Activated T-helper 1 cell treated with anti-CD3 and anti-CD28 coated beads, Interleukin-2, amount 50 U/mL, for 16 hours (primary cell): Measurements from ENCODE around the gene RGL1.
"Not testable (repeated sequence)": the region's sequence is repeated elsewhere in the genome, so short reads cannot be mapped to it uniquely, and the experiment has no call there.

Experiments
- DNase-seq, 2 donors: peaks; one replicate each; pipeline ENCODE4 v3.0.0-alpha.2; 2020; ENCODE audit warnings: low read depth in 1 of 2, low spot score in 1 of 2

Gene RGL1

GRCh38 chr1:183783767-183784637 lies 20.9 kb upstream of the RGL1 start:
- no peak for DNase-seq

DNA sequence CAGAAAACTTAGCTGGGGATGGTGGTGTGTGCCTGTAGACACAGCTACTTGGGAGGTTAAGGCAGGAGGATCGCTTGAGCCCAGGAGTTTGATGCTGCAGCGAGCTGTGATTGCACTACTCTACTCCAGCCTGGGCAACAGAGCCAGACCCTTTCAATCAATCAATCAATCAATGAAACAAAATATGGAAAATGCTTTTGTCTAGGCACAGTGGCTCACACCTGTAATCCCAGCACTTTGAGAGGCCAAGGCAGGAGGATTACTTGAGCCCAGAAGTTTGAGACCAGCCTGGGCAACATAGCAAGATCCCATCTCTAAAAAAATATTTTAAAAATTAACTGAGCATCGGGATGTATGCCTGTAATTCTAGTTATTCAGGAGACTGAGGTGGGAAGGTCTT lies 19.0 kb upstream of the RGL1 start:
- not testable (repeated sequence) for DNase-seq

DNA sequence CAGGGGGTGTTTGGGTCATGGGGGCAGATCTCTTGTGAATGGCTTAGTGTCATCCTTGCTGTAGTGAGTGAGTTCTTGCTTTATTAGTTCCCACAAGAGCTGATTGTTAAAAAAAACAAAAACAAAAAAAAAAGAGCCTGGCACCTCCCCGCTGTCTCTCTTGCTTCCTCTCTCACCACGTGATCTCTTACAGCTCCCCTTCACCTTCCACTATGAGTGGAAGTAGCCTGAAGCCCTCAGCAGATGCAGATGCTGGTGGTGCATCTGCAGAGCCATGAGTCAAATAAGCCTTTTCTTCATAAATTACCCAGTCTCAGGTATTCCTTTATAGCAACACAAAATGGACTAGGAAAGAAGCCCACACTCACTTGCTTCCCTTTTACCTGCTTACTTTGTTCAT lies 17.2 kb upstream of the RGL1 start:
- DNase-seq = no peak

- DNase-seq = no peak
These were observed 13.6 kb upstream of the RGL1 start for GRCh38 chr1:183791319-183791718.

GRCh38 chr1:183792300-183792699 lies 12.6 kb upstream of the RGL1 start:
- no peak for DNase-seq

- no peak for DNase-seq
These were observed 10.8 kb upstream of the RGL1 start for GRCh38 chr1:183794088-183794487.

DNA sequence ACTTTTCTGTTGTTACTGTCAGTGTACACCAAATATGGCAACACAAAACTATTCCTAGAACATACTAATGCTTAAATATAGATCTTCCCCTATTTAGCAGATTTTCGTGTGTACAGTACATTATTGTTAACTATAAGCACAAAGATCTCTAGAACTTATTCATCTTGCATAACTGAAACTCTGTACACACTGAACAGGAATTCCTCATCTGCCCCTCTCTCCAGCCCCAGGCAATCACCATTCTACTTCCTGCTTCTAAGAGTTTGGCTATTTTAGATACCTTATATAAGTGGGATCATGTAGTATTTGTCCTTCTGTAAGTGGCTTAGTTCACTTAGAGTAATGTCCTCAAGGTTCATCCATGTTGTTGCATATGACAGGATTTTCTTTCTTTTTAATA lies 4.5 kb upstream of the RGL1 start:
- no peak for DNase-seq

GRCh38 chr1:183801649-183802048 lies 3.3 kb upstream of the RGL1 start:
- no peak for DNase-seq

DNA sequence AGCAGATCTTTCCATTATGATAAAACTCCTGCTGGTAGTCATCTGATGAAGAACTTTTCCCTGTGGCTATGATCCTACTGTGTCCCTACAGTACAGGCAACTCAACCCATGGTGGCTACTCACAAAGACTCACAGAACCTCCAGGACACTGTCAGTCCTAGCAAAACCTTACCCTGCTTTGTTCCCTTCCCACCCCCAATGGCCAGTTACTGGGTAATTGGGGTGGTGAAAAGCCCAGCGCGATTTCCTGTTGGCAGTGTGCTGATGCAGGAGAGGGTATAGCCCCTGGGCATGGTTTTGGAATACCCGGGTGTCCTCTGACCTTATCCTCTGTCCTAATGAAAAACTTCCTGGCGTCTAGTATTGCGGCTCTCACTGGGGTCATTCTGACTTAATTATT lies 533 bp upstream of the RGL1 start:
- DNase-seq = no peak

GRCh38 chr1:183806125-183806524 lies 1.2 kb downstream of the RGL1 start:
- no peak for DNase-seq

GRCh38 chr1:183806675-183807074 lies 1.8 kb downstream of the RGL1 start:
- DNase-seq = no peak

DNA sequence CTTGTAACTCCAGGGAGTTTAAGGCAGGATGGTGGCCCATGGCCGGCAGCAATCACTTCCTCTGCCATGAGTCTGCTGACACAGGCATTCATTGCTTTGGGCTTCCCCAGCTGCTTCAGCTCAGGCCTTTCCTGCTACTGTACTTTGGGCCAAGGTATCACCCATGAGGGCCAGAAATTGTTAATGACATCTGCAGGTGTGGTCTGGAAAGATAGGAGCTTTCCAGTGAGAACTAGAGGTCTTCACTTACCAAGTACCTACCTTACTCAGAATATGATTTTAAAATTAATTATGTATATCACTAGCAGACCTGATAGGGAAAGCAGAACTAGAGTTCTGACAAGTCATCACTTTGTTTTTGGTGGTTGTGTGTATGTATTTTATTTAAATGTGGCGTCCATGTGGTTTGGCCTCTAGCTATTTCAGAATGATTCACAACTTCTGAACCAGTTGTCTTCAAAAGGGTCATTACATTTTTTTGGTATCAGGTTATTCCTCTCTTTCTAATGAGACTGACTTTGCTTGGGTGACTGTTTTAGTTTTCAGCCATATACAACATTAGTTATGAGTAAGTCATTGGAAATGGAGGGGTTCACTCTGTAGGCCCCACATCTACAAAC lies 2.7 kb downstream of the RGL1 start:
- no peak for DNase-seq

DNA sequence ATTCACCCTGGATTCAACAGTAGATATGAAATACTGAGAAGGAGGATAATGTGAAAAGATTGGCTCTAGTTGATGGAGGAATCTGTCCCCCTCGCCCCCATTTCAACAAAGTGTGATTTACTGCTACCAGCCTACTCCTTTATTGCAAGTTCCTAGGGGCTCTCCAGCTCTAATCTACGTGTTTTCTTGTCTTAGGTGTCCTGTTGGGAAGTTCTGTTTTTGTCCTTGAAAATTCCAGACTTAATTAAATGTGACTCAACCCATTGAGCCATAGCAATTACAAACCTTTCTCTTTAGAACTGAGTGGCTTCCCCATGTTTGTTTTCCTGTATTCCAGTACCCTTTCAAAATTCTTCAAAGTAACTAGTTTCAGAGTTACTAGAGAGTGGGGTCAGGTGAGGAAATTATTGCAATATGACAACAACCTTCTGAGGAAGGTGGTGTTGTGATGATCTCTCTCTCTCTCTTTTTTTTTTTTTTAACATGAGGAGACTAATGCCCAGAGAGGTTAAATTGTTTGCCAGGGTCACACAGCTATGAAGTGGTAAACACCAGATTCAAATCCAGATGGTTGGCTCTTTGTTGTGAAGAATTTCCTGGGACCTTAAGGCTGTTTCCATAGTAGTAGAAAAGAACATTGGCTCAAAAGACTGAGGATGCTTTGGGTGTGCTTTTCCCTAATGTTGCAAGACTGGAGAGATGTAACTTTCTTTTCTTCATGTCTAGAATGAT lies 3.5 kb downstream of the RGL1 start:
- DNase-seq = no peak

DNA sequence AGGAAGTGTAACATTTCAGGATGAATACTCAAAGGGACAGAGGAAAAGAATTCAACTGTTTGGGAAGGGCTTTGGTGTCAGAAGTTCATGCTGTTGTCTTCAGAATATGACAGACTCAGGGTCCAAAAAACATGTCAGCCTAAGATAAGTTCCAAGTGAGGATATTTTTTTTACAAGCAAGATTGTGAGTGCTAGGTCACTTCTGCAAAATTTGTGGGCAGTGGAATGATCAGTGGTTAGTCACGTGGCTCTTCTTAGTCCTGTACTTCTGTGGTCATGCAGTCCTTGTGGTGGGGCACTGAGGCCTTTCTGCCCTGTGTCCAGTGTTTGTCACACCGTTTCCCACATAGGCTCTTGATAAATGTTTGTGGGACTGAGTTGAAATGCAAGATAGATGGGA lies 5.2 kb downstream of the RGL1 start:
- DNase-seq = no peak

GRCh38 chr1:183810756-183811544 lies 6.0 kb downstream of the RGL1 start:
- no peak for DNase-seq

- no peak for DNase-seq
These were observed 7.2 kb downstream of the RGL1 start for GRCh38 chr1:183812128-183812527.

GRCh38 chr1:183812686-183813569 lies 8.0 kb downstream of the RGL1 start:
- DNase-seq = no peak

DNA sequence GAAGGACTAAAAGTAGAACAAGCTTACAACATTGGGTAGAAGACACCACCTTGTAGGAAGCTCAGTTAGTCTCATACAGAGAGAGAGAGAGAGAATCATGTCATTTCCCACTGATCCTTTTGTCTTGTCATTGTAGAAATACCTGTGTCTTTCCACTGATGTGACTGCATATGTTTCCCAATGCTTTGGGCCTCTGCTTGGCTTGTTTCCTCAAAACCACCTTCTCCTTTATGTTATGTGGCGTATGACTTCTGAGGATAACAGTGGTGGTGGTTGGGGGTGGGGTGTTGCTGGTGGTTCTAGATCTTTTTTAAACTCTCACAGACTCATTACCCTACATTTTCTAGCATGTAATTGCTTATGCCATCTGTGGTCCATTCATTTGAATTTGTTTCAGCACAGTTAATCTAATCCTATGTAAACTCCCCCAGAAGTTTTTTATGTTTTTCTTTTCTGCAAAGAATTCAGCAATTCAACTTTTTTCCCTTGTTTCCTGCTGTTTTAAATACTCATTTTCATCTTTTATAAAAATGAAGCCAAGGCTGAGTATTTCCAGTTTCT lies 9.3 kb downstream of the RGL1 start:
- no peak for DNase-seq

GRCh38 chr1:183816110-183816509 lies 11.2 kb downstream of the RGL1 start:
- DNase-seq = no peak
